ENCODE measurements around the gene ANKLE2. TPM values are rescaled to one million over a fixed set of nuclear protein-coding genes. Genes with fewer than 3 reads are reported as not detected.

The ANKLE2 gene
- total RNA-seq, 2 donors from 2014 or later = 36.6 to 43.5 TPM

- DNase-seq (ENCODE audit: low spot score) = no peak
- intact Hi-C loops (cut with DNase I) = no loop called here
Observed at GRCh38 chr12:132726386-132726785, 35.2 kb downstream of the ANKLE2 start.

DNA sequence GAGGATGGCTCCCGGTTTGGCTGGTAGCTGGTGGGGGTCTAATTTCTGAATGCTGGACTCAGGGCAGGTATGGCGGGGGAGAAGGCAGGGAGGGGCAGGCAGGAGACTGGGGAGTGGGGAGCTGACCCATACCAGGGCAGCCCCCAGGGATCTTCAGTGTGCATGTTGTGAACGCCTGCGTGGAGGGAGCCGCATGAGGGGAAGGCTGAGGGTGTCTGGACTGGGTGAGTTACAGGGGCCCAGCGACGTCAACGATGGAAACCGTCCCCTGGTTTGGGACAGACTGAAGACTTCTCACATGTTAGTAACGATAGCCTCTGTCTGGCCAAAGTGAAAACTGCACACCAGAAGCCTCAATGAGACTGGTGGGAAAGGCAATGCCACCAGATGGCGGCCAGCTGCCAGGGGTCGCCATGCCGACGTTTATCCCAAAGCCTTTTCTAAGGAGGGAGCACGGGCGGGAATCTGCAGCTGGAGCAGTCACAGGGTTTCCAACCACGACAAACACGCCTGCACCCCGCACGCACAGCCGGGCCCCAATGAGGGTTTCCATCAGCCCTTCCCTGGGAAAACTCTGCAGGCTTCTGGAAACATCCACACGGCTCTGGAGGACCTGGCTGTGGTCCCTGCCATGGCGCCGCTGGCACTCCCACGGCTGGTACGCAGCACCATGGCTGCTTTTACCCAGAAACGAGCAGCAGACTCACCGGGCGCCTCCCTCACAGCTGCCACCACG is 37.0 kb downstream of the ANKLE2 start:
- intact Hi-C loops (cut with DNase I) = no loop called here
- DNase-seq (ENCODE audit: low spot score) = no peak

DNA sequence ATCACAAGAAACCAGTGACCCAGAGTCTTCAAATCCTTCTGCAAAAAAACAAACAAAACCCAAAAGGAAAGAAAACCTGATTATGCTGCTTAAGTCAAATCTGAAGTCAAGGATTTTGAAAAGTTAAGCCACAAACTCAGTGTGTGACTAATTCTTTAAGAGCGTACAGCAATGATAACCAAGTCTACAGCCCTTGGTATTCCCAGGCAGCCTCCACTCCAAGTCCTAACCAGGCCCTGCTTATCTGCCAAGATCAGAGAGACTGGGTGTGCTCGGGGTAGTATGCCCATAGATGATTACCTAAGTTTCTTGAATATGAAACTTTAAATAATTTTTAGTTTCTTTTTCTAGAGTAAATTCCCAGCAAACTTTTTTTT is 37.9 kb downstream of the ANKLE2 start:
- intact Hi-C loops (cut with DNase I) = no loop called here
- no peak for DNase-seq (ENCODE audit: low spot score)

GRCh38 chr12:132723015-132723763 is 38.4 kb downstream of the ANKLE2 start:
- DNase-seq (ENCODE audit: low spot score) = no peak
- intact Hi-C loops (cut with DNase I) = no loop called here

- intact Hi-C loops (cut with DNase I) = no loop called here
- no peak for DNase-seq (ENCODE audit: low spot score)
Observed at GRCh38 chr12:132720606-132721345, 40.9 kb downstream of the ANKLE2 start.

DNA sequence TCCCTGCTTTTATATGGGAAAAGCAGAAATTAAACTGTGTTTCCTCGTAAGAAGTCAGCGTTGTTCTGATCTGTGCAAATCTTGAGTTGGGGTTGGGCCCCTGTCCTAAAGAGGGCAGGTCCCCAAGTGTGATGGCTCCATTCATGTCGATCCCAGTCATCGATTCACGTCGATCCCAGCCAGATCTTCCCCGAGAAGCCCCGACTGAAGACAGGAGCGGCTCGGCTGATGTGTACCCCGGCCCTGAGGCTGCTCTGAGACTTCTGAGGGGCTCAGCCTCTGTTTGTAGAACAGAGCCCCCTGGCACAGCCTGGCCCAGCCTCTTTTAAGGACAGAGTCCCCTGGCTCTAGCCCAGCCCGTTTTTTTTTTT is 41.7 kb downstream of the ANKLE2 start:
- no peak for DNase-seq (ENCODE audit: low spot score)
- intact Hi-C loops (cut with DNase I) = no loop called here

- no peak for DNase-seq (ENCODE audit: low spot score)
- intact Hi-C loops (cut with DNase I) = no loop called here
Observed at GRCh38 chr12:132719141-132719953, 42.3 kb downstream of the ANKLE2 start.

DNA sequence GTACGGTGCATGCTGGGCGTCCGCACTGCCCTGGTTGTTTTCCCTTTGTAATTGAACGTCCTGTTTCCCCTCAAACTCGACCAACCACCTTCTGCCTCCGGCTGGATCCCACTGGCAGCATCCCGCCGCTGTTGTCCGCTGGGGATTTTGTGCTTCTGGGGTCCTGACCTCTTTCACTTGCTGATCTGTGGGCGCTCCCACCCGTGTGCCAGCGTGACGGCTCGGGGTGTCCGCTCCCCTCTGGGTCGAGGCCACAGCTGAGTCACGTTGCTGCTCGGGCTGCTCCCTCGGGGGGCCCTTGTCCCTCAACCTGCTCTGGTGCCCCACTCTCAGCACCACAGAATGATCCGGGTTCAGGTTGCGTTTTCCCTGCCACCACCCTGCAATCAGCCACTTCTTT is 43.0 kb downstream of the ANKLE2 start:
- no peak for DNase-seq (ENCODE audit: low spot score)
- intact Hi-C loops (cut with DNase I) = loop anchor here in 1 of 2 donors (1.0 kb wide), 1 partner anchor 49 kb away; no protein-coding TSS in a partner anchor

GRCh38 chr12:132717531-132718387 is 43.9 kb downstream of the ANKLE2 start:
- intact Hi-C loops (cut with DNase I) = loop anchor here in 1 of 2 donors (1.0 kb wide), 1 partner anchor 50 kb away; no protein-coding TSS in a partner anchor
- DNase-seq (ENCODE audit: low spot score) = no peak

DNA sequence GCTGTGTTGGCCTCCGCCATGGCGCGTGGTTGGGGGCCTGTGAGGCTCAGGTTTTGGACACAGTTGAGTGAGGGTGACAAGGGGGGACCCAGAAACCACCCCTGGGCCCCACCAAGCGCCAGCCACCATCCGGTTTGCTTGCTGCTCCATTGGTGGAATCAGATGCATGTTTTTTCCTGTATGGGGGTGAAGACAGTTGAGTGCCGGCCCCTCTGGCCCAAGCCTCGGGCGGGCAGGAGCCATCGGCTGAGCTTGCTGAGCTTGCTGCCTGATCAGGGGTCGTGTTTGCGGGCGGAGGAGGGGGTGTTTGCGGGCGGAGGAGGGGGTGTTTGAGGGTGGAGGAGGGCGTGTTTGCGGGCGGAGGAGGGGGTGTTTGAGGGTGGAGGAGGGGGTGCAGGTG is 44.6 kb downstream of the ANKLE2 start:
- intact Hi-C loops (cut with DNase I) = no loop called here
- no peak for DNase-seq (ENCODE audit: low spot score)

DNA sequence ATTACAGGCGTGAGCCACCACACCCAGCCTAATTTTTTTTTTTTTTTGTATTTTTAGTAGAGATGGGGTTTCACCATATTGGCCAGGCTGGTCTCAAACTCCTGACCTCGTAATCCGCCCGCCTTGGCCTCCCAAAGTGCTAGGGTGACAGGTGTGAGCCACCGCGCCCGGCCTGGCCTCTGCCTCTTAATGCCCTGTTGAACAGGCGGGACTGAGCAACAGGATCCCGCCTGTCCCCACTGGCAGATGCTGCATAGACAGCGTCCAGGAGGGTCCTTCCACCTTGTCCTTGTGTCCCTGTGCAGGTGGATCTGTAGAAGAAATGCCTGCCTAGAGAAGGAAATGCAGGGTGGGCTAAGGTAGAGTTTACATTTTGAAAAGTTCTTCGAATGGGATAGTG is 45.3 kb downstream of the ANKLE2 start:
- intact Hi-C loops (cut with DNase I) = no loop called here
- no peak for DNase-seq (ENCODE audit: low spot score)

DNA sequence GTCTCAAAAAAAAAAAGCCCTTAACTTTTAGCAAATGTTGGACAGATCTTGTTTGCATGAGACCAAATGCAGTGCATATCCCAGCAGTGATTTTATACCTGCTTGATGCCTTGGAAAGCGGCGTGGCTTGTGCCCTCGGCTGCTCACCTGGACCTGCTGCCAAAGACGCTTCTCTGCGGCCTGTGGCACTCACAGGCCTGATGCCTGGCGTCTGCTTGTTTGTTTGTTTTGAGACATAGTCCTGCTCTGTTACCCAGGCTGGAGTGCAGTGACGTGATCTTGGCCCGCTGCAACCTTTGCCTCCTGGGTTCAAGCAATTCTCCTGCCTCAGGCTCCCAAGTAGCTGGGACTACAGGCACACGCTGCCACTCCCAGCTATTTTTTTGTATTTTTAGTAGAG is 45.8 kb downstream of the ANKLE2 start:
- intact Hi-C loops (cut with DNase I) = no loop called here
- DNase-seq (ENCODE audit: low spot score) = no peak

DNA sequence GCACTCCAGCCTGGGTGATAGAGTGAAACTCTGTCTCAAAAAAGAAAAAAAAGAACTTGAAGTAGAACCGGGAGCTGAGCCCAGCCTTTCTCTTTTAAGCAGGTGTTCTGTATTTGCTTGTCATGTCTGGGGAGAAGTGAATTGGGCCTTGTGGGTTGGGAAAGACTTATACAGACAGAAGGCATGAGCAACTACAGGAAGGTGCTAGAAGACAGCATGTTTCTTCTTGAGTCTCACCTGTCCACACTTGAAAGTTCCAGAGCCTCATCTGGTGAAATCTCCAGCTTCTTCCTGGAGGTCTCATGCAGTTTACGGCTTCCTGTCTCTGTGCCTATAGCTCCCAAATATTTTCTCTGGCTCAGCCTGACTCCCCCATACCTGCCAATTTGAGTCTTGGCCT is 48.5 kb downstream of the ANKLE2 start:
- DNase-seq (ENCODE audit: low spot score) = no peak
- intact Hi-C loops (cut with DNase I) = no loop called here

DNA sequence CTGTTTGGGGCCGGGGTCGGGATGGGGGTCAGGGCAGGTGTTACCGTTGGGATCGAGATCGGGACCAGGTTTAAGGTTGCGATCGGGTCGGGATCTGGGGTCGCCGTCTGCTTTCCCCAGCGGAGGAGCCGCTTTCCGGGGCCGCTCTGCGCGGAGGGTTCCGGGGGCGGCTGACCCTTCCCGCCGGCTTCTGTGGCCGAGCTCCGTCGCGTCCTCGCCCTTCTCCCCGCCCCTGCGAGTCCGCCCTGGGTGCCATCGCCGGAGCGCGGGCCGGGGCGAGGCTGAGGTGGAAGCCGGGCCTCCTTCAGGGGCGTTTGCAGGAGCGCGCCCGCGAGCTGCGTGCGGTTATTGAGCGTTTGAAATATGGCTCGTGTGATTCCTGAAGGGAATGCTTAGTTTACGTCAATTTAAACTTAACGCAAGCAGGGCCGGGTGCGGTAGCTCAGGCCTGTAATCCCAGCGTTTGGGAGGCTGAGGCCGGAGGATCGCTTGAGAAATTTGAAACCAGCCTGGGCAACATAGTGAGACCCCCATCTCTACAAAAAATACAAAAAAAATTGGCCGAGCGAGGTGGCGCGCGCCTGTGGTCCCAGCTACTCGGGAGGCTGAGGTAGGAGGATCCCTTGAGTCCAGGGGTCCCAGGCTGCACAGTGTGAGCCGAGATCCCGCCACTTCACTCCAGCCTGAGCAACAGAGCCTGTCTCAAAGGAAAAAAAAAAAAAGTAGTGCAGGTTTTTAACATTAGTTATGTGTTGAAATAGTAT is 50.4 kb downstream of the ANKLE2 start:
- intact Hi-C loops (cut with DNase I) = no loop called here
- no peak for DNase-seq (ENCODE audit: low spot score)

DNA sequence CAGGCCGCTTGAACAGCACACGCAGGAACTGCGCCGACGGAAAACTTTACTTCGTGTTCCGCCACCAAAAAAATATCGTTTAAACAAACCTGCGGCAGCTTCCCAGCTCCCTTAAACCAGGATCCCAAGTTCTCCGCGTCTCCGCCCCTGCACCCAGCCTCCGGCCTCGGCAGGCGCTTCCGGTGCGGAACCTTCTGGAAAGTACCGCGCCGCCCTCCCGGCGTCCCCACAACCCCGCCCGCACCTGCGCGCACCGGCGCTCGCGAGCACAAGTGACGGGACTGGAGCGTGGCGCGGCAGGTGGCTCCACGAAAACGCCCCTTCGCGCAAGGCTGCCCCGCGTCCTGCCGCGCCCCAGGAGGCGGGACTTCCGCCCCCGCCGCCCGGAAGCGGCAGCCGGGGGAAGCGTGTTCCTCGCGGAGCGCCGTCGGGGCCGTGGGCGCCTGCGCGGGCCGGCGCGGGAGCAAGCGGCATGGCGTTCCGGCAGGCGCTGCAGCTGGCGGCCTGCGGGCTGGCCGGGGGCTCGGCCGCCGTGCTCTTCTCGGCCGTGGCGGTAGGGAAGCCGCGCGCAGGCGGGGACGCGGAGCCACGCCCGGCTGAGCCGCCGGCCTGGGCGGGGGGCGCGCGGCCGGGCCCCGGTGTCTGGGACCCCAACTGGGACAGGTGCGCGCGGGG is 51.1 kb downstream of the ANKLE2 start, which contains the start of gene PGAM5:
Gene PGAM5 (plus strand): TSS at position 438 of the 675 bp plus-strand sequence. CDS start 35 bp downstream, at position 473.
- peak; percentile 94 for DNase-seq (ENCODE audit: low spot score)
- intact Hi-C loops (cut with DNase I) = no loop called here

GRCh38 chr12:132710043-132710404 is 51.6 kb downstream of the ANKLE2 start:
- intact Hi-C loops (cut with DNase I) = no loop called here

DNA sequence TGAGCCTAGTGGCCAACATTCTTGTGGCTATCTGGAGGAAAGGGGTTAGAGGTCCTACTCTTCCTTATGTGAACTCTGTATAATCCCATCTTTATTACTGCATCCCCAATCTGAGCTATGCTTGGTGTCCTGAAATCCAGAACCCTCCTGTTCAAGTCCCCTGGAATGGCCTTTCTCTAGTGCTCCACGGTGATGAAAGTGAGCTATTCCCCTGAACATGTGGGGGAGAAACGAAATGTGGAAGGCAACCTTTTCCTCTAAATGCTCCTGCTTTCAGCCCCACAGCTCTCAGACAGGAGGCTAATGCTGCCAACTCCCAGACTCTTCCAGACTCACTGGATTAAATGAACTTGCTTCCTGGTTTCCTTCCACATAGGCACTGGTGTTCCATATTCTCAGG is 53.5 kb downstream of the ANKLE2 start:
- intact Hi-C loops (cut with DNase I) = no loop called here
- DNase-seq (ENCODE audit: low spot score) = no peak

More at GRCh38 chr12:132710043-132710404, 51.6 kb downstream of the ANKLE2 start:
- DNase-seq (ENCODE audit: low spot score) = peak; percentile 82
